Posterior cingulate gyrus (tissue), 11 donors: Measurements from ENCODE around the gene CTTN.
A peak's percentile ranks its signal among the peaks of the same experiment; 100 is the strongest.
"Not testable (repeated sequence)": the region's sequence is repeated elsewhere in the genome, so short reads cannot be mapped to it uniquely, and the experiment has no call there.

Experiments
- DNase-seq, 10 donors: peaks; one replicate each; pipeline versions ENCODE4 v3.0.0 to v3.0.0-alpha.2; 2020 to 2021; ENCODE audit warnings: mixed read lengths in 3 of 10
- intact Hi-C: fragments of 100-400 bp; cut with DNase I; formaldehyde crosslinking; loops from one replicate; pipeline ENCODE4 v1.15.1; 2023

Gene CTTN

GRCh38 chr11:70437111-70437784 is 38.9 kb downstream of the CTTN start:
- intact Hi-C loops: no loop called here
- peak in 2 of 10 donors; percentile 78 to 79 for DNase-seq

- DNase-seq: peak in 1 of 10 donors; percentile 7
- intact Hi-C loops: no loop called here
These were observed 41.9 kb downstream of the CTTN start for GRCh38 chr11:70440206-70440605.

- no peak for DNase-seq
- intact Hi-C loops: no loop called here
These were observed 45.4 kb downstream of the CTTN start for GRCh38 chr11:70443773-70444030.

GRCh38 chr11:70445091-70445490 is 46.8 kb downstream of the CTTN start:
- intact Hi-C loops: no loop called here

GRCh38 chr11:70445605-70446004 is 47.3 kb downstream of the CTTN start:
- peak in 2 of 10 donors; percentile 20 to 27 for DNase-seq
- intact Hi-C loops: no loop called here

More at GRCh38 chr11:70445091-70445490, 46.8 kb downstream of the CTTN start:
- peak in 2 of 10 donors; percentile 20 to 66 for DNase-seq

- intact Hi-C loops: no loop called here
- peak in 1 of 10 donors; percentile 5 for DNase-seq
These were observed 50.7 kb downstream of the CTTN start for GRCh38 chr11:70448983-70449567.

- peak in 1 of 10 donors; percentile 39 for DNase-seq
- intact Hi-C loops: no loop called here
These were observed 56.0 kb downstream of the CTTN start for GRCh38 chr11:70454197-70454767.

GRCh38 chr11:70454811-70455210 is 56.5 kb downstream of the CTTN start:
- intact Hi-C loops: not testable (repeated sequence)
- peak in 1 of 10 donors; percentile 29 for DNase-seq

- DNase-seq: peak in 1 of 10 donors; percentile 14
- intact Hi-C loops: no loop called here
These were observed 57.0 kb downstream of the CTTN start for GRCh38 chr11:70455354-70455753.

GRCh38 chr11:70456921-70457532 is 58.7 kb downstream of the CTTN start:
- intact Hi-C loops: no loop called here
- DNase-seq: peak in 6 of 10 donors; percentile 19 to 86 (median 53)

GRCh38 chr11:70458736-70459135 is 60.4 kb downstream of the CTTN start:
- no peak for DNase-seq
- intact Hi-C loops: no loop called here

GRCh38 chr11:70460111-70460510 is 61.8 kb downstream of the CTTN start:
- peak in 1 of 10 donors; percentile 72 for DNase-seq
- intact Hi-C loops: no loop called here

- intact Hi-C loops: no loop called here
- peak in 1 of 10 donors; percentile 59 for DNase-seq
These were observed 62.6 kb downstream of the CTTN start for GRCh38 chr11:70460964-70461363.

- DNase-seq: no peak
- intact Hi-C loops: no loop called here
These were observed 64.6 kb downstream of the CTTN start for GRCh38 chr11:70462818-70463477.

- intact Hi-C loops: no loop called here
- peak in 1 of 10 donors; percentile 70 for DNase-seq
These were observed 65.3 kb downstream of the CTTN start for GRCh38 chr11:70463478-70464255.

- intact Hi-C loops: no loop called here
- no peak for DNase-seq
These were observed 66.4 kb downstream of the CTTN start for GRCh38 chr11:70464509-70465361.

- no peak for DNase-seq
- intact Hi-C loops: no loop called here
These were observed 67.8 kb downstream of the CTTN start for GRCh38 chr11:70466154-70466553.

- intact Hi-C loops: no loop called here
- DNase-seq: no peak
These were observed 68.3 kb downstream of the CTTN start for GRCh38 chr11:70466596-70466995.
